Activated T-helper 2 cell treated with anti-CD3 and anti-CD28 coated beads, Interferon-gamma antibody, Interleukin-2, Interleukin-4, amounts not matched to agents 10 μg/mL and 5 μg/mL and 100 μg/mL, durations not matched to agents 14 hours and 24 hours and 36 hours (primary cell): ENCODE data around the gene KRT14. TPM values are rescaled to one million over a fixed set of nuclear protein-coding genes. Genes with fewer than 3 reads are reported as not detected.
"Not testable (repeated sequence)": the region's sequence is repeated elsewhere in the genome, so short reads cannot be mapped to it uniquely, and the experiment has no call there.

Experiments
- DNase-seq: peaks from one replicate; pipeline ENCODE4 v3.0.0; 2021; ENCODE audit warnings: low spot score
- H3K27ac Mint-ChIP-seq: one replicate; pipeline ENCODE4 v1.8.0; 2021; ENCODE audit warnings: mixed read lengths
- H3K27me3 Mint-ChIP-seq: one replicate; pipeline ENCODE4 v1.8.0; 2021; ENCODE audit warnings: low read depth, mixed read lengths
- H3K36me3 Mint-ChIP-seq: one replicate; pipeline ENCODE4 v1.8.0; 2021; ENCODE audit warnings: low read depth, mixed read lengths
- H3K4me1 Mint-ChIP-seq: one replicate; pipeline ENCODE4 v1.8.0; 2021; ENCODE audit warnings: low read depth, mixed read lengths
- H3K4me3 Mint-ChIP-seq: one replicate; pipeline ENCODE4 v1.8.0; 2021; ENCODE audit warnings: low read depth, mild to moderate bottlenecking, moderate library complexity, mixed read lengths
- H3K9me3 Mint-ChIP-seq: one replicate; pipeline ENCODE4 v1.8.0; 2021; ENCODE audit warnings: mixed read lengths
- intact Hi-C: fragments of 100-400 bp; cut with micrococcal nuclease; formaldehyde crosslinking; loops from one replicate; pipeline ENCODE4 v1.15.1; 2023
- total RNA-seq: library from RNA; stranded (reverse); gene quantifications from 2 replicates; pipeline ENCODE4 v1.2.3, GENCODE V29; 2022

Gene KRT14
- total RNA-seq, 1 donor from 2014 or later, result not detected

GRCh38 chr17:41619036-41619926 is 32.6 kb upstream of the KRT14 start:
- Mint-ChIP-seq H3K4me1 (no peaks in the 10 kb centered on the region), H3K27me3 (no peaks in the 10 kb centered on the region), H3K36me3 (no peaks in the 10 kb centered on the region), H3K4me3 (no peak overlapping the region), H3K9me3 (no peaks in the 10 kb centered on the region), H3K27ac (no peak overlapping the region)
- no peak for DNase-seq
- intact Hi-C loops, result no loop called here

- no peaks in the 10 kb centered on the region for H3K4me1 Mint-ChIP-seq
- intact Hi-C loops, result no loop called here
- H3K36me3 Mint-ChIP-seq, result no peaks in the 10 kb centered on the region
- no peak for DNase-seq
- H3K27me3 Mint-ChIP-seq, result no peaks in the 10 kb centered on the region
- H3K4me3 Mint-ChIP-seq, result no peak overlapping the region
- no peak overlapping the region for H3K27ac Mint-ChIP-seq
- H3K9me3 Mint-ChIP-seq, result no peaks in the 10 kb centered on the region
Measured at GRCh38 chr17:41618341-41619035, 31.8 kb upstream of the KRT14 start.

- H3K4me1 Mint-ChIP-seq, result no peaks in the 10 kb centered on the region
- intact Hi-C loops, result no loop called here
- H3K27ac Mint-ChIP-seq, result no peak overlapping the region
- H3K36me3 Mint-ChIP-seq, result no peaks in the 10 kb centered on the region
- no peaks in the 10 kb centered on the region for H3K27me3 Mint-ChIP-seq
- DNase-seq, result no peak
- no peaks in the 10 kb centered on the region for H3K9me3 Mint-ChIP-seq
- H3K4me3 Mint-ChIP-seq, result no peak overlapping the region
Measured at GRCh38 chr17:41617698-41618097, 31.0 kb upstream of the KRT14 start.

GRCh38 chr17:41617136-41617535 is 30.4 kb upstream of the KRT14 start:
- Mint-ChIP-seq H3K27ac (no peak overlapping the region), H3K9me3 (no peaks in the 10 kb centered on the region), H3K4me3 (no peak overlapping the region), H3K4me1 (no peaks in the 10 kb centered on the region), H3K36me3 (no peaks in the 10 kb centered on the region), H3K27me3 (no peaks in the 10 kb centered on the region)
- DNase-seq, result no peak
- intact Hi-C loops, result no loop called here

- H3K9me3 Mint-ChIP-seq, H3K4me1 Mint-ChIP-seq, H3K27ac Mint-ChIP-seq, H3K36me3 Mint-ChIP-seq, H3K27me3 Mint-ChIP-seq, H3K4me3 Mint-ChIP-seq, intact Hi-C loops, DNase-seq: not testable (repeated sequence)
Measured at GRCh38 chr17:41616486-41616885, 29.8 kb upstream of the KRT14 start.

- Mint-ChIP-seq H3K27ac (no peak overlapping the region), H3K36me3 (no peaks in the 10 kb centered on the region), H3K9me3 (no peaks in the 10 kb centered on the region), H3K4me3 (no peak overlapping the region), H3K27me3 (no peaks in the 10 kb centered on the region), H3K4me1 (no peaks in the 10 kb centered on the region)
- DNase-seq, result no peak
- intact Hi-C loops, result no loop called here
Measured at GRCh38 chr17:41615454-41615853, 28.8 kb upstream of the KRT14 start.

GRCh38 chr17:41614767-41615166 is 28.1 kb upstream of the KRT14 start:
- H3K27me3 Mint-ChIP-seq, H3K36me3 Mint-ChIP-seq, H3K4me1 Mint-ChIP-seq, H3K27ac Mint-ChIP-seq, H3K9me3 Mint-ChIP-seq, DNase-seq, intact Hi-C loops, H3K4me3 Mint-ChIP-seq: not testable (repeated sequence)

- no peak overlapping the region for H3K4me3 Mint-ChIP-seq
- H3K9me3 Mint-ChIP-seq, result no peaks in the 10 kb centered on the region
- peaks cover 5% of the 10 kb centered on the region for H3K27me3 Mint-ChIP-seq
- H3K27ac Mint-ChIP-seq, result no peak overlapping the region
- H3K4me1 Mint-ChIP-seq, result no peaks in the 10 kb centered on the region
- DNase-seq, result no peak
- H3K36me3 Mint-ChIP-seq, result no peaks in the 10 kb centered on the region
- intact Hi-C loops, result no loop called here
Measured at GRCh38 chr17:41614098-41614497, 27.4 kb upstream of the KRT14 start.

- Mint-ChIP-seq H3K27me3 (peaks cover 5% of the 10 kb centered on the region), H3K36me3 (no peaks in the 10 kb centered on the region), H3K9me3 (no peaks in the 10 kb centered on the region), H3K4me1 (no peaks in the 10 kb centered on the region), H3K4me3 (no peak overlapping the region), H3K27ac (no peak overlapping the region)
- no peak for DNase-seq
- intact Hi-C loops, result no loop called here
Measured at GRCh38 chr17:41613277-41614082, 26.8 kb upstream of the KRT14 start.

- H3K4me3 Mint-ChIP-seq, intact Hi-C loops, H3K27me3 Mint-ChIP-seq: not testable (repeated sequence)
Measured at GRCh38 chr17:41612376-41613160, 25.9 kb upstream of the KRT14 start, which contains the start of gene KRT16. TSS of gene KRT16 (minus strand) at chr17:41612767. CDS start at chr17:41612688, 79 bp downstream.

GRCh38 chr17:41610965-41611640 is 24.4 kb upstream of the KRT14 start:
- Mint-ChIP-seq H3K4me3 (no peak overlapping the region), H3K27me3 (peaks cover 5% of the 10 kb centered on the region), H3K4me1 (no peaks in the 10 kb centered on the region), H3K9me3 (peaks cover 16% of the 10 kb centered on the region), H3K36me3 (peaks cover 3% of the 10 kb centered on the region), H3K27ac (no peak overlapping the region)
- intact Hi-C loops, result no loop called here
- DNase-seq, result no peak

More at GRCh38 chr17:41612376-41613160, 25.9 kb upstream of the KRT14 start, which contains the start of gene KRT16:
- H3K27ac Mint-ChIP-seq, DNase-seq, H3K9me3 Mint-ChIP-seq, H3K36me3 Mint-ChIP-seq, H3K4me1 Mint-ChIP-seq: not testable (repeated sequence)
